Stimulated activated CD8-positive, alpha-beta memory T cell treated with anti-CD3 and anti-CD28 coated beads, Interleukin-2, amount 100 ng/mL, for 48 hours (primary cell): ENCODE measurements around the gene RALGPS1.

ENCODE experiments used
- DNase-seq, 2 donors: peaks; one replicate each; pipeline ENCODE4 v3.0.0-alpha.2; 2020; ENCODE audit warnings: low read depth in 2 of 2

Gene RALGPS1

DNA sequence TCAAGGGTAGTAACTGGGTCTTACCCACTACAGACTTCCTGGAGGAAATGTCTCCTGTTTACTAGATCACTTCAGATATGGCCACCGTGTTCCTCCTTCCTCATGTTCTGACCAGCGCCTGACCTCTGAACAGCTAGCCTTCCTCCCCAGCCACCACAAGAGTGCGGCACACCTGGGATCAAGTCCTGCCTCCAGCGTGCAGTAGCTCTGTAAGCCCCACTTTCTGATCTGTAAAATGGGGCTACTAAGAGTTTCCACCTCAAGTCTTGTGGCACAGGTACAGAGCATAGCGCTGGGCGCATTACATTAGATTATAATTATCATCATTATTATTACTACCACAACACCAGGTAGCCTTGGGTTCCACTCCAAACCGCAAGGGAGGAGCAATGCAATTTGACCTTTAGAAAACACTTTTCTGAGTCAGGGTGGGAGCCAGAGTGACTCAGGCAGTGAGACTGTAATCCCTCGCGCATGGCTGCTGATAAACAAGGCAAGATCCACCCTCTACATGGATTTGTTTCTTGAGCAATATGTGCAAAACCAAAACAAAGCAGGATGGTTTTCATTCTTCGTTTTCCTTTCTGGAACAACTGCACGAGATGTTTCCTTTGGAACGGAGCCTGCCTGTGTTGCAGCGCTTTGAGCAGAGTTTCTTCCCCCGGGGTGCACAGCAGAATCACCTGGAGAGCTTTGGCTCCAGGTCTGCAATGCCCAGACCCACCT lies 272.8 kb downstream of the RALGPS1 start:
- DNase-seq, result no peak

- DNase-seq, result no peak
Measured at GRCh38 chr9:127188396-127188795, 273.8 kb downstream of the RALGPS1 start.

DNA sequence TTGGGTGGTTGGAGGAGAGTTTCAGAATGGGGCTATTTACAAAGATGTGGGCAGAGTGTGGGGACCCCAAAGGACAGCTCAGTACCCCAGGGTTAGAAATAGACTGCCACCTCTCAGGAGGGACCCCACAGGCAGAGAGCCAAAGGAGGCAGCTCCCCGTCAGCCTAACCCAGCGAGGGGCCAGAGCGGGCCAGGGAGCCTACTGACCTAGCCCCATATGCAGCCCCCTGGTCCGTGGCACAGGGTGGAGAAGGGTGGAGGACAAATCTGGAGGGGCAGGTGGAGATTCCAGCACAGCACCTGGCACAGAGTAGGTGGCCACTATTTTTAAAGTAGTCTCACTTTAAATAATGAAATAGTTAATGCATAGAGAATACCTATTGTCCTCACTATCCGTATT lies 275.0 kb downstream of the RALGPS1 start:
- DNase-seq, result no peak

DNA sequence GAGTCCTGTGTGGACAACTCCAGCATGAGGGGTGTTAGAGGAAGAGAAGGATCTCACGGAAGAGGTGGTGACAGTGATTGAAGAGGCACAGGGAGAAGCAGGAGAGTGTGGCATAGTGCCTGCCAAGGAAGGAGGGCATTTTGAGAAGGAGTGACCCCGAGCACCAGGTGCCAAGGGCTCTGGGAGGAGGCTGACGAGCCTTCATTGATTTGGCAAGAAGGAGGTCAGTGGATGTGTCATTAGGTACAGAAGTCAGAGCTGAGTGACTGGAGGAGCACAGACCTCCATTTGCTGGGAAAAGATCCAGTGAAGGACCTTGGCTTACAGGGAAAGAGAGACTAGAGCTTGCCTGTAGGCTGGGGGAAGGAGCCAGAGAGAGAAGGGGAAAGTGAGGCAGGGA lies 278.2 kb downstream of the RALGPS1 start:
- no peak for DNase-seq

DNA sequence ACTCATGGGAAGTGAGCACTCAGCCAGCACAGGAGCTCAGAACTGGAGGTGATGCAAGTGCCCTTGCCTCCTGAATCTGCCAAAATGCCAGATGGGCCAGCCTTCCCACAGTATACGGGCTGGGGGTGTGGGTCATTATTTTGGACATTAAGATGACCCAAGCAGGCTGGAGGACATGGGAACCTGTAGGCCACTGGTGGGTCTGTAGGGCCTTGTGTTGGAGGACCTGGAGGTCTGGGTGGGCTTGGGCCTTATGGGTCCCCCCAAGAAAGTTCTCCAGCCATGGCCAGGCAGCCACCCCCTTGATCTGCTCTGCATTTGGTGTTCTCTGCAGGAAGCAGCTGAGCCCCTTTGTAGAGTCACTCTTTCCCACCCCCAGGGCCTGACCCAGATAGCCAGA lies 278.9 kb downstream of the RALGPS1 start:
- no peak for DNase-seq

- no peak for DNase-seq
Measured at GRCh38 chr9:127194881-127195713, 280.5 kb downstream of the RALGPS1 start.

DNA sequence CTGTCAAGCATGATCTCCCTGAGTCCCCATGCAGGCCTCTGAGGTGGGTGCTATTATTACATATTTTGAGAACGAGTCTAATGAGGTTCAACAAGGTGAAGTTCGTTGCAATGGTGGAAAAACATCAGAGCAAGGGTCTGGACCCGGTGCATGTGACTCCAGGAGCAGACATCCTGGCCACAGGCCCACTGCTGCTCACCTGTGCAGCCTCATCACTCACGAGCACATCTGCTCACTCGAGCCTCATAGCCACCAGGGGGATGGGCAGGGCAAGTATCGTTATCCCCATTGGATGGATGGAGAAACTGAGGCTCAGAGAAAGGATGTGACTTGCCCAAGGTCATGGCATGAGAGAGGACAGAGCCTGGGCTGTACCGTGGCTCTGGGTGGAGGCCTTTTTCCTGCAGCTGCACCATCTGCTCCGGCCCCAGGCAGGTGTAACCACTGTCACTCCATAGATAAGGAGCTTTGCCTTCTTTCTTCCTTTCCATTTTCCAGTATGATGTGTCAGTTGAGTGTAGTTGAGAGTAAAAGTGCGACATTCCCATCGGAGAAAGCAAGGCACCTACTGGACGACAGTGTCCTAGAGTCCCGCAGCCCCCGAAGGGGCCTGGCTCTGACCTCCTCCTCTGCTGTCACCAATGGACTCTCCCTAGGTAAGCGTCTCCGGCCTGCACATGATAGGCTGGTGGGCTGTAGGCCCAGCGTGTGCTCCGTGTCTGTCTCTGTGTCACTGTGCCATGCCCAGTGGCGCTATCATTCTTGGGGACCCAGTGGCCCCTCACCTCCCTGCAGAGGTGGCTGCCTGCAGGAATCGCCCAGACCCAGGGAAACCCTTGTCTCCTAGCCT lies 281.6 kb downstream of the RALGPS1 start:
- no peak for DNase-seq

DNA sequence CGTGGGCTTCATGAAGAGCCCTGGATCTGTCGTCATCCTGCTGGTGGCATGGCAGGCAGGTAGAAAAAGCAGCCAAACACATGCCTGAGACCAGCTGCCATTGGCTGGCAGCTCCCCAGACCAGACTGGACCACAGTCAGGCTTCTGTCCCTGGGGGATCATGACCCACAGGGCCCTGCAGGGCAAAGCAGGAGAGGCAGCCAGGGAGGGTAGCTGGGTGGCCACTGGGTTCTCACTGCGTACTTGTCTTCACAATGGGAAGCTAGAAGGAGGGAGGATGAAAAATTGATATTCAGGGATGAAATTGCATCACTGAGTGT lies 282.2 kb downstream of the RALGPS1 start:
- DNase-seq, result no peak

DNA sequence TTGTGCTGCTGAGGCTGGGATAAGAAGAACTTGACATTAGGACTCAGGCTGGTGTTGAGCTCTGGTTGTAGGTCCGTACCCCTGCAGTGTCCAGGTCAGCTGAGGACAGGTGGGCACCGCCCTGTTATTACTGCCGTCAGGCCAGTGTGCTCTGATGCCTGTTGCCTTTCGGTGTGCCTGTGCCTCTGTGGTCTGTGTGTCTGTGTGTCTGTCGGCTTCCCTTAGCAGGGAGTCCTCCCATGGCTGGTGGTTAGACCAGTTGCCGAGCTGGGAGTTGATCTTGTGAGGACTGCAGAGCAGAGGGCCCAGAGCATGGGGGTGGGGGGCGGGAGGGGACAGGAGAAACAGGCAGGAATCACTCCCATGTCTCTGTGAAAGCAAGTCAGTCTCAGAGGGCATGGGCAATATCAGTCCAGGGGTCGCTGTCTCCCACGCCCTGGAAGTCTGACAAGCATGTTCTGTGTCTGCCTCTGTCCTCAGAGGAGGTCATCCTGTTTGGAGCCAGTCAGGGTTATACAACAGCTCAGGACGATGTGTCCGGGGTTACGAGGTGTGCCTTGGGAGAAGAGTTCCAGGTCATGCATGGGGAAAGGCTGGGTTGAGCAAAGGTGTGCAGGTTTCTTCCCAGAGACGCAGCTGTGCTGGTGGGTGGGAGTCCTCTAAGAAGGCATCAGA lies 282.7 kb downstream of the RALGPS1 start:
- no peak for DNase-seq

GRCh38 chr9:127197861-127198430 lies 283.4 kb downstream of the RALGPS1 start:
- DNase-seq, result no peak

DNA sequence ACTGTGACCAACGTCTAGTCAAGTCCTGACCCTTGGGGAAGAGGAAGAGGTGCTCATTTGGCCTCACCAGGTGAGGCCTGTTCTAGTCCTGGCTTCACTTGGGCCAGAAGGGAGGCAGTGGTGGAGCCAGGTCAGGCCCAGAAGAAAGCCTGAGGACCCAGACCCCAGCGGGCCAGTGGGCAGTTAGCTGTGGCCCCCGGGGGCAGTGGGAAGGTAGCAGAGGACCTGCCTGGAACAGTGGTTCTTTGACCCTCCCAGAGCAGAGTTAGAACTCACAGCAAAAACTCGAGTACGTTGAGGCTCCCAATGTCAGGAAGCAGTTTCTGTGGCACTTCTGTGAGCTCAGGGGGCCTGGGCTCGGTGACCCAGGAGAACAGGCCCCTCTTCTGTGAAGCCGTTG lies 284.0 kb downstream of the RALGPS1 start:
- no peak for DNase-seq

DNA sequence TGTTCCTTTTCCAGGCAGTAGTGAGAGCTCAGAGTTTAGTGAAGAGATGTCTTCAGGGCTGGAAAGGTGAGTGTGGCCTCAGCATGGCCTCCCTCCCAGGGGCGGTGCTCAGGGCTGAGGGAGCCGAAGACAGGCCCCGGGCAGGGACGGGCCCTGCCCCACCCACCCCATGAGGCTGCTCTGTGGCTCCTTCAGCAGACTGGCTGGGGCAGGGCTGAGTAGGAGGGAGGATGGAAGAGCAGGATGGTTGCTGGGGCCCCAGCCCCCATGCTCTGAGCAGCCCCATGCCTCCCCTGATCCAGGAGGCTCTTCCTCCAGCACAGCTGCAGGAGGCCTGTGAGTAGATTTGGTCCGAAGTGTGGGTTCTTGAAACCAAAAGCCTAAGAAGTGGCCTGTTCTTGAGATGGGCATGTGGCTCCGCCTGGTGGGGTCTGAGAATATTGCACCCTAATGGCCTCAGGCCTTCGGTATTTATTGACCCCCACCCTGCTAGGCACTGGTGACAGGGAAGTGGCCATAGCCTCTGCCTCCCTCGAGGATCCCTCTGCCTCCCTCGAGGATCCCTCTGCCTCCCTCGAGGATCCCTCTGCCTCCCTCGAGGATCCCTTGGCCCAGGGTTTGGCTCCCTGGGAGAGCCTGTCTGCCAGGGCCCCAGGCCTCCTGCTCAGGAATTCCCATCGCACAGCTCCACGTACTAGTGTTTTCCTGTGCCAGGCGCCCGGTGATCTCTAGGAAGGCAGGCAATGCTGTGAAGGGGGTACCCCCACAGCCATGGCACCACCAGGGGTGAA lies 284.6 kb downstream of the RALGPS1 start:
- peak; percentile 54 to 67 for DNase-seq

DNA sequence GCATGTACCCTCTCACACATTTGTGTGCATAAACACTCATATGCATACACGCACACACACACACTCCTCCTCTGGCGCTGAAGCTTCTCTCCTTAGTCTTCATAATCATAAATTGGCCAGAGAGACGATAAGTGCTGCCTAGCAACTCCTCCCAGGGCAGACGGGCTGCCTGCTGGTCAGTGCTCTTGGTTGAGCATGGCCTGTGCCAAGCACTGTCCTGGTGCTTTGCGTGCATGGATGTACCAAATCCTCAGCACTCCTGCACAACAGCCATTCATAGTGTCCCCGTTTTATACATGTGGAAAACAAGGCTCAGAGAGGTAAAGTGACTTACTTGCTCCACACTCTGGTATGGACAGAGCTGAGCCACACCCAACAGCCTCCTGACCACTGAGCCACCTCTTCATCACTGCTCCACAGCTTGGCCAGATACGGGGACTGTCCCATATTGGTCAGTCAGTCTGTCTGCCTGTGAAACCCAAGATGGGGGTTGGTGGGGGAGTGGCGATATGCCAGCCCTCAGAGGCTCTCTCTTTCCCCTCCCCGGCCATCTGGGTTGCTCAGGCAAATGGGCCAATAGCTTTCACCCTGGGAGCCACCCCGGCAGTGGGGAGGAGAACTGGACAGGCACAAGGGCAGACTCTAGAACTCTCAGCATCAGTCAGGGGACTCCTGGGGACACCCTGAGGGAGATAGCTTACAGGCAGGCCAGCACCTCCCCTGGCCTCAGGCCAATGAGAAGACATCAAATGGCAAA lies 285.7 kb downstream of the RALGPS1 start:
- no peak for DNase-seq

DNA sequence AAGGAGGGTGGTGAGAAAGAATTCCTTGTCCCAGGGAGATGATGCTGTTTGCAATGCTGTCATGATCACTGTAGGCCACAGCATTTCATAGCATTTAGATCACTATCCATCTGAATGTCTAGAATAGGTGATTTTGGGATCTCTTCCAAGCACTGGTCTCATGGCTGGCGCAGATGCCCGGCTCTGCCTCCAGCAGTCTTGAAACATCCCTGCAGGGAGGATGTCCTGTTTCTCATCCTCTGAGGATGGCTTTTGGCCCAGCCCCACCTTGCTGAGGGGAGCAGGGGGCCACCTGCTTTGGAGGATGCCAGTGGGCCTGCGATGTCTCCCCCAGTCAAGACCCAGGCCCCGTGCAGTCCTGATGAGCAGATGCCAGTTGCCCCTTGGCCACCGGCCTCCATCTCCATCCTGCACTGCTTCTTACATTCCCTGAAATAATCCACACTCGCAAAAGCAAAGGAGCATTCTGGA lies 286.5 kb downstream of the RALGPS1 start:
- no peak for DNase-seq

DNA sequence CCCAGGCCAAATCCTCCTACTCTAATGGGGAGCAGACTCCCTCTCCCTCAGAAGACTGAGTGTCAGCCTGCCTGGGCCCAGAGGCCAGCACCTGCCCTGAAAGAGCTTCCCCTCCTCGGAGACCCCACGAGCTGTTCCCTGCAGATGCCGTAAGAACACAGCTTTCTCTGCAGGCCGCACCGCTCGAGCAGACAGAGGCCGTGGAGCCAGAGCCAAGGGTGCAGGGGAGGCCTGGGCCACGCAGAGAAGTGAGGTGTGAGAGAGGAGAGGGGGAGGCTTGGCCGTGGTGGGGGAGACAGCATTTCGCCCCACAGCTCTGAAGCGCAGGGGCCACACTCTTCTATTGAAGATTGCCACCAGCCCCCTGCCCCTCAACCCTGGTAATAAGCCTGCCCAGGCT lies 287.1 kb downstream of the RALGPS1 start:
- no peak for DNase-seq

DNA sequence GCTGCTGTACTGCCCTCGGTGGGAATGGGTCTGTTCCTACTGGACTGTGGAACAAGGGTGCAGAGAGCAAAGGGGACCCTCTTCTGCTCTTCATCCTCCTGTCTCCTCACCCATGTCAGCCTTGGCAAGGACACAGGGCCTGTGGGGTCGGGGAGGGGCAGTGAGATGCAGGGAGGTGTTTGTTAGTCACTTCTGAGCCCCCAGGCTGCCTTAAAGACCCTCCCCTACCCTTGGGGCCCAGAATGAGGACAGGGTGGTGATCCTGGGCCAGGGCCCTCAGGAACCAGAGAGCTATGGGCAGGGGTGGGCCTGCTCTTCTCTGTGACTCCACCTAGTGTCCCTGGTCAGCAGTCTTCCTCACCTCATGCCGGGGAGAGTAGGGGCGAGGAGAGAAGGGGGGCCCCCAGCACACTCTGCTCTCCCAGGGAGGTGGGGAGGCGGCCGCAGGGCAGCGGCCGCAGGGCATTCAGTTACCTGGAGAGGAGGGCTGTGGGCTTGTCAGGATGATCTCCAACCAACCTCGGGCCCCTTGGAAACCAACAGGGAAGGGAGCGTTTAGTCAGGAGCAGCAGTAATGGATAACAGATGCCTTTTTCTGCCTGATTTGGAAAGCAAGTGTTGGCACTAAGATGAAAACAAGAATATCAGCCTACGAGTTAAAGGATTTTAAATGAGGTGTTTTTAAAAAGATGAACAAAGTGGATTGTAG lies 288.0 kb downstream of the RALGPS1 start:
- DNase-seq, result no peak

GRCh38 chr9:127203681-127204327 lies 289.2 kb downstream of the RALGPS1 start:
- no peak for DNase-seq

GRCh38 chr9:127204771-127205470 lies 290.3 kb downstream of the RALGPS1 start:
- DNase-seq, result no peak
